Bronchial epithelial cell (primary cell): ENCODE results near the gene OR10H2. TPM values are rescaled to one million over a fixed set of nuclear protein-coding genes. Genes with fewer than 3 reads are reported as not detected.

Experiments
- DNase-seq: peaks from one replicate; pipeline ENCODE4 v3.0.0-alpha.2; 2010; ENCODE audit warnings: low read depth
- FAIRE-seq: peaks from 2 replicates; lab custom pipeline; 2011; peaks lifted over from hg19 to GRCh38; lab: Jason Lieb, UNC
- H3K27me3 ChIP-seq: 2 replicates; pipeline ENCODE4 v1.5.1; 2011; ENCODE audit warnings: low read length; ENCODE audit not compliant: control insufficient read depth, insufficient read depth
- H3K36me3 ChIP-seq: 2 replicates; pipeline ENCODE4 v1.5.1; 2011; ENCODE audit warnings: low read length; ENCODE audit not compliant: control insufficient read depth, insufficient read depth
- H3K4me3 ChIP-seq: 2 replicates; pipeline ENCODE4 v1.5.1; 2011; ENCODE audit warnings: mild to moderate bottlenecking, low read depth, low read length, control low read depth
- total RNA-seq: library from RNA; depleted of rRNA; stranded (reverse); fragments of >200 nt; gene quantifications from 2 replicates; pipeline ENCODE4 v1.2.1, GENCODE V29; 2014
- TF ChIP-seq, protein P1 (sequence below): IDR thresholded peaks from 2 replicates; pipeline ENCODE4 v1.5.1; 2011; ENCODE audit warnings: mild to moderate bottlenecking, moderate library complexity, low read length, control low read depth, inconsistent platforms; ENCODE audit not compliant: insufficient read depth, severe bottlenecking

The OR10H2 gene
- total RNA-seq, 1 donor from 2014 or later = not detected

- H3K27me3 ChIP-seq = no peaks in the 10 kb centered on the region
- H3K4me3 ChIP-seq = no peak overlapping the region
- TF ChIP-seq, protein P1, sequence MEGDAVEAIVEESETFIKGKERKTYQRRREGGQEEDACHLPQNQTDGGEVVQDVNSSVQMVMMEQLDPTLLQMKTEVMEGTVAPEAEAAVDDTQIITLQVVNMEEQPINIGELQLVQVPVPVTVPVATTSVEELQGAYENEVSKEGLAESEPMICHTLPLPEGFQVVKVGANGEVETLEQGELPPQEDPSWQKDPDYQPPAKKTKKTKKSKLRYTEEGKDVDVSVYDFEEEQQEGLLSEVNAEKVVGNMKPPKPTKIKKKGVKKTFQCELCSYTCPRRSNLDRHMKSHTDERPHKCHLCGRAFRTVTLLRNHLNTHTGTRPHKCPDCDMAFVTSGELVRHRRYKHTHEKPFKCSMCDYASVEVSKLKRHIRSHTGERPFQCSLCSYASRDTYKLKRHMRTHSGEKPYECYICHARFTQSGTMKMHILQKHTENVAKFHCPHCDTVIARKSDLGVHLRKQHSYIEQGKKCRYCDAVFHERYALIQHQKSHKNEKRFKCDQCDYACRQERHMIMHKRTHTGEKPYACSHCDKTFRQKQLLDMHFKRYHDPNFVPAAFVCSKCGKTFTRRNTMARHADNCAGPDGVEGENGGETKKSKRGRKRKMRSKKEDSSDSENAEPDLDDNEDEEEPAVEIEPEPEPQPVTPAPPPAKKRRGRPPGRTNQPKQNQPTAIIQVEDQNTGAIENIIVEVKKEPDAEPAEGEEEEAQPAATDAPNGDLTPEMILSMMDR = no peak
- DNase-seq = no peak
- FAIRE-seq = peak; percentile 7
- no peaks in the 10 kb centered on the region for H3K36me3 ChIP-seq
Measured at GRCh38 chr19:15684828-15685227, 43.0 kb upstream of the OR10H2 start.

DNA sequence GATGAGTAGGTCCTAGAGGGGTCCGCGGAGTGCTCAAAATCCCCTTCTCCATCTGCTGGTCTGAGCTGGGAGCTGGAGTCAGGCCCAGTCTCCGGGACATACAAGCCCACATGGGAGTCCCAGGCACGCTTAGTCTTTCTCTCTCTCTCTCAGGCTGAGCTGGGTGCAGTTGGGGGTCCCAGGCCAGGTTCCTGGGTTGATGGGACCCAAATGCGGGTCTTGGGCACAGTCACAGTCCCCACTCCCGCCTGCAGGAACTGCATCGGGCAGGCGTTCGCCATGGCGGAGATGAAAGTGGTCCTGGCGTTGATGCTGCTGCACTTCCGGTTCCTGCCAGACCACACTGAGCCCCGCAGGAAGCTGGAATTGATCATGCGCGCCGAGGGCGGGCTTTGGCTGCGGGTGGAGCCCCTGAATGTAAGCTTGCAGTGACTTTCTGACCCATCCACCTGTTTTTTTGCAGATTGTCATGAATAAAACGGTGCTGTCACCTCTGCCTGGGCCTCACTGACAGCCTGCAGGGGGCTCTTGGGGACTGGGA is 31.1 kb upstream of the OR10H2 start:
- H3K4me3 ChIP-seq = no peak overlapping the region
- DNase-seq (no peak), FAIRE-seq (no peak)
- TF ChIP-seq, protein P1 = no peak
- H3K27me3 ChIP-seq = no peaks in the 10 kb centered on the region
- no peaks in the 10 kb centered on the region for H3K36me3 ChIP-seq

DNA sequence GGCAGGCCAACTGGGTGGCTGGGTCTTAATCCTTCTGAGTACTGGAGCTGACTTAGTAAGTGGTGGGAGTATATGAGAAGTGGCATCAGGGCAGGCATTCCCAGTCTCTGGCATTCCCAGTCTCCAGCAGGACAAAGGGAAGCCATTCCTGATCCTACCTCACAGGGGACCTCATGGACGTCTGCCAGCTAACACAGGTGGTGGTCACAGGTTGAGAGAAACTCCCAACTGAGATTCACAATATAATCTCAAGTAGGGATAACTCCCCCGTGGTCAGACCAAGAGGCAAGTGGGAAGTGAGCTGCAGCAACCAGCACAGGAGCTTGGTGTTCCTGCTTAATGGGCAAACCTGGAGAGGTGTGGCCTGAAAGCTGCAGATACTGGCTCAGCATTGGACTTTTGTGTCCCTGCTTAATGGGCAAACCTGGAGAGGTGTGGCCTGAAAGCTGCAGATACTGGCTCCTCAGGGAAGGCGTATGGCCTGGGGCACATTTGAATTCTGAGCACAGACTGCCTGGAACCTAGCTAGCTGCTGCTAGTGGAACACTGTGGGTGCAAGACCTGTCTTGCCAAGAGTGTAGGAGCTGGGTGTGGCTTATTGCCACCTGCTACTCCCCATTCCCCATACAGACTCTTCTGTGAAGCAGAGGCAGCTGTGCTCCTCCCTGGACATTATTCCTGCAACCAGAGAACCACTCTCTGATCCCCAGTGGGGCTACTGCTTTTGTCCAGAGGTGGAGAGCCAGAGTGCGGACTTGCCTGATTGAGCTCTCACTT is 25.9 kb upstream of the OR10H2 start:
- TF ChIP-seq, protein P1 = no peak
- Histone ChIP-seq H3K36me3 (no peaks in the 10 kb centered on the region), H3K27me3 (no peaks in the 10 kb centered on the region), H3K4me3 (no peak overlapping the region)
- peak; percentile 98 for FAIRE-seq
- peak; percentile 39 for DNase-seq

GRCh38 chr19:15702534-15702930 is 25.3 kb upstream of the OR10H2 start:
- DNase-seq (peak; percentile 65), FAIRE-seq (peak; percentile 66)
- Histone ChIP-seq H3K4me3 (no peak overlapping the region), H3K27me3 (no peaks in the 10 kb centered on the region), H3K36me3 (no peaks in the 10 kb centered on the region)
- TF ChIP-seq, protein P1 = no peak

DNA sequence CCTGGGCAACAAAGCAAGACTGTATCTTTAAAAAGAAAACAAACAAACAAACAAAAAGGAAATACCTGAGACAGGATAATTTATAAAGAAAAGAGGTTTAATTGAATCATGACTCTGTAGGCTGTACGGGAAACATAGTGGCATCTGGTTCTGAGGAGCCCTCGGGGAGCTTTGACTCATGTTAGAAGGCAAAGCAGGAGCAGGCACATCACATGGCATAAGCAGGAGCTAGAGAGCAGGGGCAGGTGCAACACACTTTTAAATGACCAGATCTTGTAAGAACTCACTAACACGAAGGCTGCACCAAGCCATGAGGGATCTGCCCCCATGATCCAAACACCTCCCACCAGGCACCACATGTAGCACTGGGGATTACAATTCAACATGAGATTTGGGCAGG is 13.2 kb upstream of the OR10H2 start:
- Histone ChIP-seq H3K36me3 (no peaks in the 10 kb centered on the region), H3K27me3 (no peaks in the 10 kb centered on the region), H3K4me3 (no peak overlapping the region)
- no peak for FAIRE-seq
- DNase-seq = no peak
- TF ChIP-seq, protein P1 = no peak
